ENCODE results near the gene RBM3.

GRCh38 chrX:48613502-48614160 is 39.3 kb downstream of the RBM3 start:
- TF ChIP-seq RAD21 (IDR thresholded peaks at IDR 0.05; ENCODE audit: low read length) (no peak), CTCF (conservative IDR thresholded peaks at IDR 0.05; ENCODE audit: low read depth, low read length) (no peak), NFE2L2 (IDR thresholded peaks at IDR 0.05; ENCODE audit: low read depth, low read length) (no peak), FOS (IDR thresholded peaks at IDR 0.05; ENCODE audit: low read depth, low read length) (no peak), POLR2A (IDR thresholded peaks at IDR 0.05; ENCODE audit: low read depth, low read length) (no peak), BHLHE40 (IDR thresholded peaks at IDR 0.05; ENCODE audit: low read depth, low read length) (no peak), CEBPB (IDR thresholded peaks at IDR 0.05; ENCODE audit: low read depth, low read length) (no peak), USF2 (IDR thresholded peaks at IDR 0.05; ENCODE audit: low read depth, low read length) (no peak), MAFK (IDR thresholded peaks at IDR 0.05; ENCODE audit: low read depth, low read length) (no peak), SMC3 (IDR thresholded peaks at IDR 0.05; ENCODE audit: low read depth, low read length) (no peak), MXI1 (IDR thresholded peaks at IDR 0.05; ENCODE audit: borderline replicate concordance, low read depth, low read length) (no peak), CHD1 (IDR thresholded peaks at IDR 0.05; ENCODE audit: low read depth, low read length) (no peak), RFX5 (IDR thresholded peaks at IDR 0.05; ENCODE audit: low read depth, low read length) (no peak)

Measured in IMR-90 (cell line).